Nephron (organoid): ENCODE data around the gene C15orf62.
A peak's percentile ranks its signal among the peaks of the same experiment; 100 is the strongest.

Experiments
- H3K27ac Mint-ChIP-seq, 3 experiments: 2 replicates each; pipeline ENCODE4 v1.8.0; 2020; ENCODE audit warnings: mixed read lengths in 3 of 3, mild to moderate bottlenecking in 2 of 3, moderate library complexity in 1 of 3
- H3K27me3 Mint-ChIP-seq: 2 replicates; pipeline ENCODE4 v1.8.0; 2021; ENCODE audit warnings: low read depth, mild to moderate bottlenecking, moderate library complexity, mixed read lengths
- H3K36me3 Mint-ChIP-seq: 2 replicates; pipeline ENCODE4 v1.8.0; 2020; ENCODE audit warnings: low read depth, mixed read lengths
- H3K4me1 Mint-ChIP-seq: 2 replicates; pipeline ENCODE4 v1.8.0; 2020; ENCODE audit warnings: mixed read lengths
- H3K4me3 Mint-ChIP-seq, 3 experiments: 2 replicates each; pipeline ENCODE4 v1.8.0; 2020; ENCODE audit warnings: mild to moderate bottlenecking in 3 of 3, mixed read lengths in 3 of 3, moderate library complexity in 2 of 3
- H3K9me3 Mint-ChIP-seq: 2 replicates; pipeline ENCODE4 v1.8.0; 2020; ENCODE audit warnings: mixed read lengths
- CTCF ChIP-seq, 3 experiments: fragments of 200-600 bp; sonication (generic); IDR thresholded peaks; one replicate each; pipeline ENCODE4 v1.5.0; 2021; ENCODE audit warnings: antibody characterized with exemption in 3 of 3; ENCODE audit not compliant: unreplicated experiment in 3 of 3

Gene C15orf62

GRCh38 chr15:40766194-40766815 lies 3.5 kb upstream of the C15orf62 start:
- no peak for TF ChIP-seq CTCF (IDR thresholded peaks at IDR 0.05; ENCODE audit: unreplicated experiment in 3 of 3)
- H3K36me3 Mint-ChIP-seq: no peaks in the 10 kb centered on the region
- peaks cover 5% of the 10 kb centered on the region for H3K27me3 Mint-ChIP-seq
- H3K9me3 Mint-ChIP-seq: no peaks in the 10 kb centered on the region
- peaks cover 31% of the 10 kb centered on the region for H3K4me1 Mint-ChIP-seq
- H3K27ac Mint-ChIP-seq: peak overlapping the region; percentile 69 to 97 (median 91)
- H3K4me3 Mint-ChIP-seq: peak overlapping the region; percentile 5 to 57 (median 17)

DNA sequence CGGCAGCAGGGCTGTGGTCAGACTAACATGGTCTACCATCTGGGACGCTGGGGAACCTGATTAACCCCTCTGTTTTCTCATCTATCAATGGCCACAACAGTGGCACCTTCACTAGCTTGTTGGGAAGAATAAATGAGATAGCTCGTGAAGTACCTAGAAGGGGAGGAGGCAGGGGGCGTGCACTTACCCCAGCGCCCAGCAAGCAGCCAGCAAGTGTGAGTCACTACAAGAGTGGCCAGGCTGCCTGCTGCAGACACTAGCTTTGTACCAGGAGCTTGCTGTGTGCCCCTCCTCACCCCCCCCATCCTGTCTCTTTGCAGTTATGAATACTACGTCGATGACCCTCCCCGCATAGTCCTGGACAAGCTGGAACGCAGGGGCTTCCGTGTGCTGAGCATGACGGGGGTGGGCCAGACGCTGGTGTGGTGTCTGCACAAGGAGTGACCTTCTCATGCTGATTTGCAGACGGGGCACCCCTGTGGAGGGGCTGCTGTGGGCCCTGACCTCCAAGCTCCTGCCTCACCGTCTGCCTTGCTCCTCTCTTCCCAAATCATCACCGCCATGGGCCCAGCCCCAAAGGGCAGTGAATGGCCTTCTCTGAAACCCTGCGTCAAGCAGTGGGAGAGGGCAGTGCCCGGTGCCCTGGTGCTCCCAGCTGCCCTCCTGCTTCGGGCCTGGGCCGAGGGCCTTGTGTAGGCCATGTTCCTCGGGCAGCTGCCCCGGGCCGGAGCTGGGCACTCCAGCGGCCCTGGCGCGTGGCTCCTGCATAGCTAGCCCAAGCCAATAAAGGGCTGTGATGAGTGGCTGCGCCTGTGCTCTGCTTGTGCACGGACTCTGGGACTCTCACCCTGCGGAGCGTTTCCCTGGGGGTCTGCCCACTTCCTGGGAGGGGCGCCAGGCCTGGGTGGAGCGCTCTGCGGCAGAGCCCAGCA lies 2.6 kb upstream of the C15orf62 start:
- no peak overlapping the region for H3K27ac Mint-ChIP-seq

DNA sequence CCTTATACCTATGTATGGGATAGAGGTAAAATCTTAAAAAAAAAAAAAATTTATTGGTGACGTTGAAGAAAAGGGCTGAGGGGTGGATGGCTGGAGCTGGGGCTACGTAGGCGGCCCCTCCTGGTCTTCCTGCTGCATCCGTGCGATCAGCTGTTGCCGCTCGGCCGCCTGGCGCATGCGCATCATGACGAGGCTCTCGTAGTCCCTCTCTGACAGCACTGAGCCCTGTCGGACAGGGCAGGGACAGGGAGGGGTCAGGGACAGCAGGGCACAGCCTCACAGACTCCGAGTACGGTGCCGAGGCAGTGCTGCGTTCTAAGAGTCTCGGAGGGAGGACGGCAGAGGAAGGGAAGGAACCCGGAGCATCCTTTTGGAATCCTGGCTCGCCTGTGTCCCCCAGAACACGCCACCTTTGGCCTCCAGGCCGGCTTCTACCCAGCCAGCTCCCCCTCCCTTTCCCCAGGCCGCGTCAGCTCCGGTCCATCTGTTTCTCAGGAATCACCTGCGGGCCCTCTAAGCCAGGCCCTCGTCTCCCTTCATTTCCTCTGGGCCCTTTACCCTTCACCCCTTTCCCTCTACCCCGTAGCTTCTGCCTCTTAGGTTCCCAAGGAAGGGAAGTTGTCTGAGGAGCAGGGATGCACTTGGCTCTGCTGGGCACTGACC lies 1.8 kb upstream of the C15orf62 start:
- Mint-ChIP-seq H3K4me3 (no peak overlapping the region), H3K9me3 (no peaks in the 10 kb centered on the region), H3K36me3 (no peaks in the 10 kb centered on the region), H3K4me1 (peaks cover 31% of the 10 kb centered on the region), H3K27ac (peak overlapping the region in 2 of 3 experiments; percentile 56 to 94), H3K27me3 (peaks cover 5% of the 10 kb centered on the region)
- no peak for TF ChIP-seq CTCF (IDR thresholded peaks at IDR 0.05; ENCODE audit: unreplicated experiment in 3 of 3)

More for the DNA sequence above, 2.6 kb upstream of the C15orf62 start:
- peaks cover 31% of the 10 kb centered on the region for H3K4me1 Mint-ChIP-seq
- no peak overlapping the region for H3K4me3 Mint-ChIP-seq
- peaks cover 5% of the 10 kb centered on the region for H3K27me3 Mint-ChIP-seq
- H3K9me3 Mint-ChIP-seq: no peaks in the 10 kb centered on the region
- no peaks in the 10 kb centered on the region for H3K36me3 Mint-ChIP-seq
- no peak for TF ChIP-seq CTCF (IDR thresholded peaks at IDR 0.05; ENCODE audit: unreplicated experiment in 3 of 3)

- Mint-ChIP-seq H3K36me3 (no peaks in the 10 kb centered on the region), H3K4me1 (peaks cover 26% of the 10 kb centered on the region), H3K27me3 (no peaks in the 10 kb centered on the region), H3K9me3 (no peaks in the 10 kb centered on the region), H3K4me3 (no peak overlapping the region), H3K27ac (peak overlapping the region; percentile 94 to 95 (median 94))
- TF ChIP-seq CTCF (IDR thresholded peaks at IDR 0.05; ENCODE audit: unreplicated experiment in 3 of 3): no peak
These were observed 1.1 kb upstream of the C15orf62 start for GRCh38 chr15:40768521-40769273.

DNA sequence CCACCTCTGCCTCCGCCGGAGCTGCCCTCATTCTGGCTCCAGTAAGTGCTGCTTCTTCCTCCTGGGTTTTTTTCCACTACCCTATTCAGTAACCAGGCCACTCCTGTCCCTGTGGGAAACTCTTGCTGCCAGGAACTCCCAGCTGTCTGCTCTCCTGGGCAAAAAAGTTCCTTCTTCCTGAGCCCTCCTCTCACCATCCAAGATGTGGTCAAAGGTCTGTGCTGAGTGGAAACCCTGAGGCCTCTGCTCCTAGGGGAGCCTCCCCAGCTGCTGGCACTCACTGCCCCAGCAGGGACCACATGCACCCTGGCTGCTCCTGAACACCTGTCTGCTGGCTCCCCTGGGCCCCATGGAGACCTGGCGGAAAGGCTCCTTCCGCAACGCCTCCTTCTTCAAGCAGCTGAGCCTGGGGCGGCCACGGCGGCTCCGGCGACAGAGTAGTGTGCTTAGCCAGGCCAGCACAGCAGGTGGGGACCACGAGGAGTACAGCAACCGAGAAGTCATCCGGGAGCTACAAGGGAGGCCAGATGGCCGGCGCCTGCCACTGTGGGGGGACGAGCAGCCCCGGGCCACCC lies 454 bp downstream of the C15orf62 start:
- Mint-ChIP-seq H3K4me3 (peak overlapping the region in 1 of 3 experiments; percentile 53), H3K9me3 (no peaks in the 10 kb centered on the region), H3K27me3 (no peaks in the 10 kb centered on the region), H3K27ac (peak overlapping the region; percentile 94 to 95 (median 94)), H3K4me1 (peaks cover 17% of the 10 kb centered on the region), H3K36me3 (peaks cover 9% of the 10 kb centered on the region)
- no peak for TF ChIP-seq CTCF (IDR thresholded peaks at IDR 0.05; ENCODE audit: unreplicated experiment in 3 of 3)
